ENCODE data around the gene MDM2.

Gene MDM2

GRCh38 chr12:68887641-68888040, 79.7 kb downstream of the MDM2 start:
- Histone ChIP-seq H3K9me3 (ENCODE audit: control insufficient read depth, insufficient read depth, low read length) (no peaks in the 10 kb centered on the region), H3K36me3 (ENCODE audit: insufficient read depth, low read length) (no peaks in the 10 kb centered on the region), H3K9ac (ENCODE audit: low read depth, low read length) (no peak overlapping the region), H3K4me1 (ENCODE audit: insufficient read depth, low read length) (peaks cover 3% of the 10 kb centered on the region; the same call in 1 of the 2 replicates)

GRCh38 chr12:68888243-68888642, 80.3 kb downstream of the MDM2 start:
- no peaks in the 10 kb centered on the region for H3K36me3 ChIP-seq (ENCODE audit: insufficient read depth, low read length)
- no peak overlapping the region for H3K9ac ChIP-seq (ENCODE audit: low read depth, low read length)
- H3K9me3 ChIP-seq (ENCODE audit: control insufficient read depth, insufficient read depth, low read length) = no peaks in the 10 kb centered on the region
- H3K4me1 ChIP-seq (ENCODE audit: insufficient read depth, low read length) = peaks cover 3% of the 10 kb centered on the region; the same call in 1 of the 2 replicates

- H3K4me1 ChIP-seq (ENCODE audit: insufficient read depth, low read length) = peaks cover 3% of the 10 kb centered on the region; the same call in 1 of the 2 replicates
- H3K9ac ChIP-seq (ENCODE audit: low read depth, low read length) = no peak overlapping the region
- no peaks in the 10 kb centered on the region for H3K9me3 ChIP-seq (ENCODE audit: control insufficient read depth, insufficient read depth, low read length)
- H3K36me3 ChIP-seq (ENCODE audit: insufficient read depth, low read length) = no peaks in the 10 kb centered on the region
Observed at GRCh38 chr12:68890701-68891113, 82.7 kb downstream of the MDM2 start.

DNA sequence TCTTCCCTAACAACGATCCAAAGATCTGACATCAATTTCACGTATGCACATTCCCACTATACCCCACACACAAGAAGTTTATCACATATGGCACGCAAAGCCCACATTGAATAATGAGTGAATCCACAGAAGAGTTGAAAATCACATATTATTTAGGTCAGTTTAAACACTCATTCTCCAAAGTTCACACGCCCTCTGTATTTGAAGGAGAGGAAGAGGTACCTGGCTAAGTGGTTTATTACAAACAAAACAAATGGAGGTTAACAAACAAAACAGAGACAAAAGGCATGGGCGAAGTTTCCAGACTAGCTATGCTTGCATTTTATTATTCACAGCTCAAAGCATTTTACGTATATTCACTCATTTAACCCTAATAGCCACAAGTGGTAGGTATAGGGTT, 83.2 kb downstream of the MDM2 start:
- Histone ChIP-seq H3K9me3 (ENCODE audit: control insufficient read depth, insufficient read depth, low read length) (no peaks in the 10 kb centered on the region), H3K4me1 (ENCODE audit: insufficient read depth, low read length) (peaks cover 3% of the 10 kb centered on the region; the same call in 1 of the 2 replicates), H3K36me3 (ENCODE audit: insufficient read depth, low read length) (no peaks in the 10 kb centered on the region), H3K9ac (ENCODE audit: low read depth, low read length) (no peak overlapping the region)

- Histone ChIP-seq H3K9ac (ENCODE audit: low read depth, low read length) (no peak overlapping the region), H3K36me3 (ENCODE audit: insufficient read depth, low read length) (no peaks in the 10 kb centered on the region), H3K9me3 (ENCODE audit: control insufficient read depth, insufficient read depth, low read length) (no peaks in the 10 kb centered on the region), H3K4me1 (ENCODE audit: insufficient read depth, low read length) (peaks cover 3% of the 10 kb centered on the region; the same call in 1 of the 2 replicates)
Observed at GRCh38 chr12:68893201-68893600, 85.2 kb downstream of the MDM2 start.

- Histone ChIP-seq H3K9me3 (ENCODE audit: control insufficient read depth, insufficient read depth, low read length) (no peaks in the 10 kb centered on the region), H3K9ac (ENCODE audit: low read depth, low read length) (no peak overlapping the region), H3K36me3 (ENCODE audit: insufficient read depth, low read length) (no peaks in the 10 kb centered on the region), H3K4me1 (ENCODE audit: insufficient read depth, low read length) (peaks cover 3% of the 10 kb centered on the region; the same call in 1 of the 2 replicates)
Observed at GRCh38 chr12:68893741-68894140, 85.8 kb downstream of the MDM2 start.

GRCh38 chr12:68894276-68894855, 86.4 kb downstream of the MDM2 start:
- Histone ChIP-seq H3K9me3 (ENCODE audit: control insufficient read depth, insufficient read depth, low read length) (no peaks in the 10 kb centered on the region), H3K4me1 (ENCODE audit: insufficient read depth, low read length) (peaks cover 3% of the 10 kb centered on the region; the same call in 1 of the 2 replicates), H3K9ac (ENCODE audit: low read depth, low read length) (no peak overlapping the region), H3K36me3 (ENCODE audit: insufficient read depth, low read length) (no peaks in the 10 kb centered on the region)

- no peak overlapping the region for H3K9ac ChIP-seq (ENCODE audit: low read depth, low read length)
- H3K36me3 ChIP-seq (ENCODE audit: insufficient read depth, low read length) = no peaks in the 10 kb centered on the region
- H3K9me3 ChIP-seq (ENCODE audit: control insufficient read depth, insufficient read depth, low read length) = no peaks in the 10 kb centered on the region; the same call in 1 of the 2 replicates
- peaks cover 2% of the 10 kb centered on the region; the same call in 1 of the 2 replicates for H3K4me1 ChIP-seq (ENCODE audit: insufficient read depth, low read length)
Observed at GRCh38 chr12:68896881-68897540, 89.0 kb downstream of the MDM2 start.

- H3K4me1 ChIP-seq (ENCODE audit: insufficient read depth, low read length) = no peaks in the 10 kb centered on the region
Observed at GRCh38 chr12:68899251-68899771, 91.3 kb downstream of the MDM2 start.

DNA sequence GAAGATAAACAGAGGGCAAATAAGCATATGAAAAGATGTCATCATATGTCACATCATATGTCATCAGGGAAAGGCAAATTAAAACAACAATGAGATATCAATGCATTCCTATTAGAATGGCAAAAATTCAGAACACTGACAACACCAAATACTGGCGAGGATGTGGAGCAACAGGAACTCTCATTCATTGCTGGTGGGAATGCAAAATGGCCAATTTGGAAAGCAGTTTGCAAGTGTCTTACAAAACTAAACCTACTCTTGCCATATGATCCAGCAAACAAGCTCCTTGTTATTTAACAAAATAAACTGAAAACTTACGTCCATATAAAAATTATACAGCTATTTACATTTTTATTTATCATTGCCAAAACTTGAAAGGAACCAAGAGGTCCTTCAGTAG, 92.3 kb downstream of the MDM2 start:
- Histone ChIP-seq H3K4me1 (ENCODE audit: insufficient read depth, low read length) (no peaks in the 10 kb centered on the region), H3K36me3 (ENCODE audit: insufficient read depth, low read length) (no peaks in the 10 kb centered on the region), H3K9me3 (ENCODE audit: control insufficient read depth, insufficient read depth, low read length) (no peaks in the 10 kb centered on the region; the same call in 1 of the 2 replicates), H3K9ac (ENCODE audit: low read depth, low read length) (no peak overlapping the region)

More at GRCh38 chr12:68899251-68899771, 91.3 kb downstream of the MDM2 start:
- H3K36me3 ChIP-seq (ENCODE audit: insufficient read depth, low read length) = no peaks in the 10 kb centered on the region
- H3K9me3 ChIP-seq (ENCODE audit: control insufficient read depth, insufficient read depth, low read length) = no peaks in the 10 kb centered on the region; the same call in 1 of the 2 replicates
- H3K9ac ChIP-seq (ENCODE audit: low read depth, low read length) = no peak overlapping the region

Data from ES-I3 (cell line).